A549 (cell line): ENCODE measurements around the gene RXFP1. TPM values are rescaled to one million over a fixed set of nuclear protein-coding genes. Genes with fewer than 3 reads are reported as not detected.

Experiments
- ATAC-seq, 2 experiments: fragments of 200-7000 bp in 1 of 2; fragments of >200 bp in 1 of 2; cut with Nextera tagmentation in 1 of 2; cut with Tn5 transposase in 1 of 2; 3 replicates each; pipeline versions ENCODE4 v1.8.0 to v1.9.1; 2018 to 2020; ENCODE audit warnings: mild to moderate bottlenecking in 1 of 2, moderate library complexity in 1 of 2
- CTCF ChIA-PET: fragments of 300-600 bp; sonication (Branson Sonifier 250); formaldehyde crosslinking; extraction: SDS; loops from one replicate; lab custom pipeline; 2021; ENCODE audit warnings: antibody characterized with exemption, inconsistent platforms; lab: Yijun Ruan, JAX
- POLR2A ChIA-PET: fragments of 350-600 bp; formaldehyde crosslinking; extraction: SDS; loops from one replicate; lab custom pipeline; 2021; ENCODE audit warnings: antibody characterized with exemption, inconsistent platforms; lab: Yijun Ruan, JAX
- DNase-seq, 2 experiments: peaks; one replicate each; pipeline versions ENCODE4 v3.0.0 to v3.0.0-alpha.2; 2011 to 2016; ENCODE audit warnings: low read depth in 1 of 2, low spot score in 1 of 2
- FAIRE-seq: peaks from 2 replicates; lab custom pipeline; 2011; peaks lifted over from hg19 to GRCh38; lab: Jason Lieb, UNC
- H3K27ac ChIP-seq, 2 experiments: fragments of >200 bp; sonication (Bioruptor Twin); formaldehyde crosslinking; 3 replicates each; pipeline ENCODE4 v1.5.1; 2016 to 2017
- H3K4me1 ChIP-seq: fragments of >200 bp; sonication (Bioruptor Twin); formaldehyde crosslinking; 3 replicates; pipeline ENCODE4 v1.6.1; 2016
- H3K4me2 ChIP-seq: fragments of >200 bp; sonication (Bioruptor Twin); formaldehyde crosslinking; 3 replicates; pipeline ENCODE4 v1.6.1; 2016
- H3K4me3 ChIP-seq: fragments of >200 bp; sonication (Bioruptor Twin); formaldehyde crosslinking; 3 replicates; pipeline ENCODE4 v1.5.1; 2016
- H3K9me3 ChIP-seq: fragments of >200 bp; sonication (Bioruptor Twin); formaldehyde crosslinking; 3 replicates; pipeline ENCODE4 v1.6.1; 2016
- BHLHE40 ChIP-seq: IDR thresholded peaks from 2 replicates; pipeline ENCODE4 v1.6.1; 2012; ENCODE audit warnings: low read depth, low read length, inconsistent platforms
- CBX8 ChIP-seq: fragments of 200-600 bp; sonication (generic); IDR thresholded peaks from 2 replicates; pipeline ENCODE4 v1.6.1; 2016
- CHD2 ChIP-seq: fragments of 150-350 bp; IDR thresholded peaks from 2 replicates; pipeline ENCODE4 v1.6.1; 2014; ENCODE audit warnings: low read length; ENCODE audit not compliant: partially characterized antibody
- EHMT2 ChIP-seq: fragments of 200-600 bp; sonication (generic); IDR thresholded peaks from 2 replicates; pipeline ENCODE4 v1.6.1; 2016; ENCODE audit warnings: antibody characterized with exemption, low read depth, mild to moderate bottlenecking, moderate library complexity
- EP300 ChIP-seq, 2 experiments: fragments of >200 bp; sonication (Bioruptor Twin); formaldehyde crosslinking; IDR thresholded peaks; 2 replicates in 1 of 2; 3 replicates in 1 of 2; pipeline ENCODE4 v1.6.1; 2016 to 2017
- ESRRA ChIP-seq: fragments of 150-350 bp; IDR thresholded peaks from 2 replicates; pipeline ENCODE4 v1.6.1; 2014; ENCODE audit warnings: mild to moderate bottlenecking, low read length, borderline replicate concordance
- FOSL2 ChIP-seq, 2 experiments: fragments of 450-650 bp in 1 of 2; fragments of >200 bp in 1 of 2; sonication (Bioruptor Twin) in 1 of 2; formaldehyde crosslinking; IDR thresholded peaks; 2 replicates each; pipeline versions ENCODE4 v1.5.0 to v1.6.1; 2016 to 2020; ENCODE audit warnings: mild to moderate bottlenecking in 1 of 2, moderate library complexity in 1 of 2
- HOXB5 ChIP-seq: fragments of 250-450 bp; sonication (Bioruptor Pico); IDR thresholded peaks from 2 replicates; pipeline ENCODE4 v1.5.0; 2020; ENCODE audit warnings: mild to moderate bottlenecking, moderate library complexity
- KDM5A ChIP-seq: fragments of 200-600 bp; sonication (generic); IDR thresholded peaks from 2 replicates; pipeline ENCODE4 v1.6.1; 2016; ENCODE audit warnings: antibody characterized with exemption, mild to moderate bottlenecking
- MAZ ChIP-seq: fragments of 150-350 bp; IDR thresholded peaks from 2 replicates; pipeline ENCODE4 v1.6.1; 2014; ENCODE audit warnings: antibody characterized with exemption, low read depth, low read length, borderline replicate concordance
- NFE2L2 ChIP-seq: fragments of 150-350 bp; conservative IDR thresholded peaks from 2 replicates; pipeline ENCODE4 v1.6.1; 2014; ENCODE audit warnings: low read length
- POLR2AphosphoS2 ChIP-seq: conservative IDR thresholded peaks from 2 replicates; pipeline ENCODE4 v1.6.1; 2012; ENCODE audit warnings: low read length, improper control_type of control experiment, inconsistent platforms
- RARB ChIP-seq: fragments of 250-450 bp; sonication (Bioruptor Pico); IDR thresholded peaks from 2 replicates; pipeline ENCODE4 v1.8.0; 2021; ENCODE audit warnings: mild to moderate bottlenecking, moderate library complexity
- RFX5 ChIP-seq: fragments of 450-650 bp; IDR thresholded peaks from 2 replicates; pipeline ENCODE4 v1.7.1; 2014; ENCODE audit warnings: antibody characterized with exemption, mild to moderate bottlenecking, moderate library complexity
- RNF2 ChIP-seq: fragments of 200-600 bp; sonication (generic); IDR thresholded peaks from 2 replicates; pipeline ENCODE4 v1.6.1; 2016; ENCODE audit warnings: low read depth, mild to moderate bottlenecking, antibody characterized with exemption, moderate library complexity, borderline replicate concordance
- SMC3 ChIP-seq: fragments of >200 bp; sonication (Bioruptor Twin); formaldehyde crosslinking; IDR thresholded peaks from 3 replicates; pipeline ENCODE4 v1.6.1; 2018; ENCODE audit warnings: inconsistent platforms
- ZFP36 ChIP-seq: fragments of 450-650 bp; IDR thresholded peaks from 2 replicates; pipeline ENCODE4 v1.6.1; 2014; ENCODE audit warnings: borderline replicate concordance; ENCODE audit not compliant: partially characterized antibody
- ZNF302 ChIP-seq: fragments of 250-450 bp; sonication (Bioruptor Pico); IDR thresholded peaks from 2 replicates; pipeline ENCODE4 v1.9.0; 2021; ENCODE audit warnings: inconsistent platforms, mild to moderate bottlenecking, moderate library complexity
- WGBS: methylation state at CpG from one replicate; pipeline ENCODE4 v1.1.6; 2017; ENCODE audit errors: missing lambda C conversion rate; 5-methylcytosine and 5-hydroxymethylcytosine counted together
- polyA plus RNA-seq, 4 experiments: library from polyadenylated mRNA; depleted of rRNA in 3 of 4; stranded (reverse); fragments of >200 nt; fragmentation: RNase III in 1 of 4; extraction: RNeasy Plus Mini Kit Qiagen cat#74134 plus additional on column Dnase treatment in 1 of 4; gene quantifications; 2 replicates in 3 of 4; 3 replicates in 1 of 4; pipeline ENCODE4 v1.2.3, GENCODE V29; 2011 to 2017
- TF ChIP-seq, protein P1 (sequence below): fragments of >200 bp; sonication (Bioruptor Twin); formaldehyde crosslinking; IDR thresholded peaks from 3 replicates; pipeline ENCODE4 v1.5.1; 2016
- TF ChIP-seq, protein P2 (sequence below): IDR thresholded peaks from 2 replicates; pipeline ENCODE4 v1.6.1; 2012; ENCODE audit warnings: low read depth, borderline replicate concordance
- TF ChIP-seq, protein P3 (sequence below): fragments of 250-450 bp; sonication (Bioruptor Pico); IDR thresholded peaks from 2 replicates; pipeline ENCODE4 v1.5.0; 2021; ENCODE audit warnings: mild to moderate bottlenecking, moderate library complexity, borderline replicate concordance
- TF ChIP-seq, protein P4 (sequence below): IDR thresholded peaks from 2 replicates; pipeline ENCODE4 v1.6.1; 2012
- TF ChIP-seq, protein P5 (sequence below): fragments of >200 bp; sonication (Bioruptor Twin); formaldehyde crosslinking; IDR thresholded peaks from 2 replicates; pipeline ENCODE4 v1.6.1; 2016
- TF ChIP-seq, protein P6 (sequence below): fragments of 150-350 bp; IDR thresholded peaks from 2 replicates; pipeline ENCODE4 v1.6.1; 2014; ENCODE audit warnings: low read depth, mild to moderate bottlenecking, low read length

The RXFP1 gene
- polyA plus RNA-seq, 2 of the 4 experiments (the other 2 are of a cell fraction), result not detected

DNA sequence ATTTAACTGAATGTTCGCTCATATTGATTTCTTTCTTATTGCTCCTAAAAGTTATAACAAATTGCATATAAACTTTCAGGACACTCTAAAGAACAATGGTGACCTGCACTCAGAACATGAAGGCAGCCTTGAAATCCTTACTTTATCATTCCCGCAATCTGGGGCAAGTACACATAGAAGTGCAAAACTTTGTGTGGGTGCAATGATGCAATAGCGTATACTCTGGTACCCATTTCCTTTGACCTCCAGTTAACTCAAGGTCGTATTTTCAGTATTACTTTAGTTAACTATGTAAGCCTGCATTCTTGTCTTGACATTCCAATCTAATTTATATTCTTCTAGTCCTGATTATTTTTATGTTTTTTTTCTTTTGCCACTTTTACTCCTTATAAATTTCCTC lies 85.3 kb downstream of the RXFP1 start:
- Histone ChIP-seq H3K9me3 (no peaks in the 10 kb centered on the region), H3K4me3 (no peak overlapping the region), H3K4me1 (no peaks in the 10 kb centered on the region)
- ATAC-seq, result no peak
- TF ChIP-seq, protein P1, sequence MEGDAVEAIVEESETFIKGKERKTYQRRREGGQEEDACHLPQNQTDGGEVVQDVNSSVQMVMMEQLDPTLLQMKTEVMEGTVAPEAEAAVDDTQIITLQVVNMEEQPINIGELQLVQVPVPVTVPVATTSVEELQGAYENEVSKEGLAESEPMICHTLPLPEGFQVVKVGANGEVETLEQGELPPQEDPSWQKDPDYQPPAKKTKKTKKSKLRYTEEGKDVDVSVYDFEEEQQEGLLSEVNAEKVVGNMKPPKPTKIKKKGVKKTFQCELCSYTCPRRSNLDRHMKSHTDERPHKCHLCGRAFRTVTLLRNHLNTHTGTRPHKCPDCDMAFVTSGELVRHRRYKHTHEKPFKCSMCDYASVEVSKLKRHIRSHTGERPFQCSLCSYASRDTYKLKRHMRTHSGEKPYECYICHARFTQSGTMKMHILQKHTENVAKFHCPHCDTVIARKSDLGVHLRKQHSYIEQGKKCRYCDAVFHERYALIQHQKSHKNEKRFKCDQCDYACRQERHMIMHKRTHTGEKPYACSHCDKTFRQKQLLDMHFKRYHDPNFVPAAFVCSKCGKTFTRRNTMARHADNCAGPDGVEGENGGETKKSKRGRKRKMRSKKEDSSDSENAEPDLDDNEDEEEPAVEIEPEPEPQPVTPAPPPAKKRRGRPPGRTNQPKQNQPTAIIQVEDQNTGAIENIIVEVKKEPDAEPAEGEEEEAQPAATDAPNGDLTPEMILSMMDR, result no peak
- TF ChIP-seq, protein P2, sequence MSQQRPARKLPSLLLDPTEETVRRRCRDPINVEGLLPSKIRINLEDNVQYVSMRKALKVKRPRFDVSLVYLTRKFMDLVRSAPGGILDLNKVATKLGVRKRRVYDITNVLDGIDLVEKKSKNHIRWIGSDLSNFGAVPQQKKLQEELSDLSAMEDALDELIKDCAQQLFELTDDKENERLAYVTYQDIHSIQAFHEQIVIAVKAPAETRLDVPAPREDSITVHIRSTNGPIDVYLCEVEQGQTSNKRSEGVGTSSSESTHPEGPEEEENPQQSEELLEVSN, result no peak
- TF ChIP-seq CBX8, result no peak
- no peak for TF ChIP-seq HOXB5 (CRISPR knock-in tag)
- no peak for TF ChIP-seq EHMT2
- TF ChIP-seq, protein P3, sequence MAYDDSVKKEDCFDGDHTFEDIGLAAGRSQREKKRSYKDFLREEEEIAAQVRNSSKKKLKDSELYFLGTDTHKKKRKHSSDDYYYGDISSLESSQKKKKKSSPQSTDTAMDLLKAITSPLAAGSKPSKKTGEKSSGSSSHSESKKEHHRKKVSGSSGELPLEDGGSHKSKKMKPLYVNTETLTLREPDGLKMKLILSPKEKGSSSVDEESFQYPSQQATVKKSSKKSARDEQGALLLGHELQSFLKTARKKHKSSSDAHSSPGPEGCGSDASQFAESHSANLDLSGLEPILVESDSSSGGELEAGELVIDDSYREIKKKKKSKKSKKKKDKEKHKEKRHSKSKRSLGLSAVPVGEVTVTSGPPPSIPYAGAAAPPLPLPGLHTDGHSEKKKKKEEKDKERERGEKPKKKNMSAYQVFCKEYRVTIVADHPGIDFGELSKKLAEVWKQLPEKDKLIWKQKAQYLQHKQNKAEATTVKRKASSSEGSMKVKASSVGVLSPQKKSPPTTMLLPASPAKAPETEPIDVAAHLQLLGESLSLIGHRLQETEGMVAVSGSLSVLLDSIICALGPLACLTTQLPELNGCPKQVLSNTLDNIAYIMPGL (CRISPR knock-in tag), result no peak
- TF ChIP-seq, protein P4, sequence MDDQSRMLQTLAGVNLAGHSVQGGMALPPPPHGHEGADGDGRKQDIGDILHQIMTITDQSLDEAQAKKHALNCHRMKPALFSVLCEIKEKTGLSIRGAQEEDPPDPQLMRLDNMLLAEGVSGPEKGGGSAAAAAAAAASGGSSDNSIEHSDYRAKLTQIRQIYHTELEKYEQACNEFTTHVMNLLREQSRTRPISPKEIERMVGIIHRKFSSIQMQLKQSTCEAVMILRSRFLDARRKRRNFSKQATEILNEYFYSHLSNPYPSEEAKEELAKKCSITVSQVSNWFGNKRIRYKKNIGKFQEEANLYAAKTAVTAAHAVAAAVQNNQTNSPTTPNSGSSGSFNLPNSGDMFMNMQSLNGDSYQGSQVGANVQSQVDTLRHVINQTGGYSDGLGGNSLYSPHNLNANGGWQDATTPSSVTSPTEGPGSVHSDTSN, result no peak
- TF ChIP-seq RNF2, result no peak
- TF ChIP-seq MAZ, result no peak
- TF ChIP-seq, protein P5, sequence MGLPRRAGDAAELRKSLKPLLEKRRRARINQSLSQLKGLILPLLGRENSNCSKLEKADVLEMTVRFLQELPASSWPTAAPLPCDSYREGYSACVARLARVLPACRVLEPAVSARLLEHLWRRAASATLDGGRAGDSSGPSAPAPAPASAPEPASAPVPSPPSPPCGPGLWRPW, result no peak
- TF ChIP-seq RFX5, result no peak
- TF ChIP-seq ZFP36, result no peak
- TF ChIP-seq, protein P6, sequence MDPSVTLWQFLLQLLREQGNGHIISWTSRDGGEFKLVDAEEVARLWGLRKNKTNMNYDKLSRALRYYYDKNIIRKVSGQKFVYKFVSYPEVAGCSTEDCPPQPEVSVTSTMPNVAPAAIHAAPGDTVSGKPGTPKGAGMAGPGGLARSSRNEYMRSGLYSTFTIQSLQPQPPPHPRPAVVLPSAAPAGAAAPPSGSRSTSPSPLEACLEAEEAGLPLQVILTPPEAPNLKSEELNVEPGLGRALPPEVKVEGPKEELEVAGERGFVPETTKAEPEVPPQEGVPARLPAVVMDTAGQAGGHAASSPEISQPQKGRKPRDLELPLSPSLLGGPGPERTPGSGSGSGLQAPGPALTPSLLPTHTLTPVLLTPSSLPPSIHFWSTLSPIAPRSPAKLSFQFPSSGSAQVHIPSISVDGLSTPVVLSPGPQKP, result no peak
- no peak for TF ChIP-seq FOSL2 (IDR thresholded peaks at IDR 0.05)
- TF ChIP-seq FOSL2 (CRISPR knock-in tag; IDR thresholded peaks at IDR 0.05), result no peak
- TF ChIP-seq SMC3, result no peak
- TF ChIP-seq ZNF302 (CRISPR knock-in tag), result no peak
- TF ChIP-seq RARB (CRISPR knock-in tag), result no peak
- no peak for TF ChIP-seq CHD2
- no peak for TF ChIP-seq ESRRA
- TF ChIP-seq, all 56 proteins: peak for 0
- WGBS, result 72% methylated on average over 4 of the region's 4 CpGs
- FAIRE-seq, result no peak
- H3K27ac ChIP-seq, result no peak overlapping the region
- POLR2A ChIA-PET, result no interaction called here
- no peak for DNase-seq
- no peak overlapping the region for H3K4me2 ChIP-seq
- CTCF ChIA-PET, result no interaction called here

DNA sequence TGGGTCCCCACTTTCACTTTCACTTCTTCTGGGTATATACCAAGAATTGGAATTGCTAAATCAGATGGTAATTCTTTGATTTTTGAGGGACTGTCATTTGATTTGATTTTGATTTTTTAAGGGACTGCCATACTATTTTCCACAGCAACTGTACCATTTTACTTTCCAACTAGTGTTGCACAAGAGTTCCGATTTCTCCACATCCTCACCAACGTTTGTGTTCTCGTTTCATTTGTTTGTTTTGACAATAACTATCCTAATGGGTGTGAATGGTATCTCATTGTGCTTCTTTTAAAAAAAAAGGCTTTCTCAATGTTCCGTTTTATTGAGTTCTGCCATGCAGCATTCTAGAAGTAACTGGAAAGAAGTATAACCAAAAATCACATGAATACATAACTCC lies 87.4 kb downstream of the RXFP1 start:
- FAIRE-seq (no peak), ATAC-seq (no peak), DNase-seq (no peak)
- ChIA-PET POLR2A (no interaction called here), CTCF (no interaction called here)
- Histone ChIP-seq H3K4me3 (no peak overlapping the region), H3K27ac (no peak overlapping the region), H3K4me1 (no peaks in the 10 kb centered on the region), H3K9me3 (no peaks in the 10 kb centered on the region), H3K4me2 (no peak overlapping the region)
- TF ChIP-seq BHLHE40 (no peak), NFE2L2 (no peak), EP300 (IDR thresholded peaks at IDR 0.05) (no peak), RARB (CRISPR knock-in tag) (no peak), RNF2 (no peak), POLR2AphosphoS2 (no peak), KDM5A (no peak), HOXB5 (CRISPR knock-in tag) (no peak)
- TF ChIP-seq, protein P3 (CRISPR knock-in tag), result no peak
- TF ChIP-seq, protein P6, result no peak
- TF ChIP-seq, protein P2, result no peak
- WGBS, result 65% methylated on average over 4 of the region's 4 CpGs
